GM18909 (cell line): Measurements from ENCODE around the gene RHOJ.
"Not testable (repeated sequence)": the region's sequence is repeated elsewhere in the genome, so short reads cannot be mapped to it uniquely, and the experiment has no call there.

Source experiments
- ATAC-seq: cut with Tn5 transposase; IDR thresholded peaks from one replicate; pipeline ENCODE4 v1.9.1; 2021; ENCODE audit warnings: mild to moderate bottlenecking; ENCODE audit not compliant: unreplicated experiment, poor library complexity

The RHOJ gene

DNA sequence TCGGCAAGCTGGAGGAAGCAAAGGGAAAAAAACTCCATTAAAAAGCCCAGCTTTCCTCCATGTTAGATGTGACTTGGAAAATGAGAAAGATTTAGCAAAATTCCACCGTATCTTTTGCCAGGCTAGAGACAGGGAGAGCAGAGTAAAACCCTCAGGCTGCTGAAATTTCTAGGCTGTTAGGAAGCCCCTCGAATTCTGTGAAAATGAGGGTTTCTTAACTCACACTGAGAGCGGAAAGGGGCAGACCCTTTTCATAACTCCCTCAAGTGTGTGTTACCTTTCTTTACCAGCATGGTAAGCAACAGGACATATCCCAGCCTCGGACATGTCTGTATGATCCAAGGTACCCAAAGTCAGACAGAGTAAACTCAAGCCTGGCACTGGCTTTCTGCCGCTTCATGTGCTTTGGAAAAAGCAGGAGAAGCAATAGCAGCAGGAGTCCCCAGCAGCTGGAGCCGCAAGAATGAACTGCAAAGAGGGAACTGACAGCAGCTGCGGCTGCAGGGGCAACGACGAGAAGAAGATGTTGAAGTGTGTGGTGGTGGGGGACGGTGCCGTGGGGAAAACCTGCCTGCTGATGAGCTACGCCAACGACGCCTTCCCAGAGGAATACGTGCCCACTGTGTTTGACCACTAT lies at the start of gene RHOJ:
Gene RHOJ, plus strand, starts transcription at position 37 of the 637 bp plus-strand sequence. Its CDS starts 427 bp downstream, at position 464.
- ATAC-seq: no peak

DNA sequence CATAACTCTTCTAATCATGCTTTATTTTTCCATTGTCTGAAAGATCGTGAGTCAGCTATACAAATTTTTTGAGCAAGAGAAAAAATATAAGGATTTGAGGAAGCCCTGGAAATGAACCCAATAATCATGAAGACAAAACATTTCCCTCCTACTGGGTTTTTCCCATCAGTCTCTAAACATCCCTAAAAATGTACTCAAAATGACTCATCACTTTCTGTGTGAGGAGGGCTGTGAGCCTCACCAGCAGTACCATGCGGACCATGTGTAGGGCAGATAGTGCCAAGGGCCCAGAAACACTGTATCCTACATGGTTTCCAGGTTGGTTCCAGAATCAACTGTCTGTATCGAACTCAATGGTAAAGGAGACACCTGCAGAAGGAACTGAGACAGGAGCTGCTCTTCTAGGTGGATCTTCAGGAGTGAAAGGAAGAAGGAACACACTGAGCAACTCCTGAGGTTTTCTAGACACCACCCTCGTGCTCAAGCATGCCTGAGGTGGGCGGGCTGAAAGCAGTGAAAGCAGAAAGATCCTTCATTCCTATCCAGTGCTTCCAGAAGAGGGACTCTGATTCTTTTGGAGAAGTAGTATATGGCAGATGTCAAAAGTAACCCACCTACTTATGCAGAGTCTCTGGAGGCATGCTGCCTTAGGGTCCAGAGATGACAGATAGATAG lies 48.6 kb upstream of the RHOJ start:
- no peak for ATAC-seq

DNA sequence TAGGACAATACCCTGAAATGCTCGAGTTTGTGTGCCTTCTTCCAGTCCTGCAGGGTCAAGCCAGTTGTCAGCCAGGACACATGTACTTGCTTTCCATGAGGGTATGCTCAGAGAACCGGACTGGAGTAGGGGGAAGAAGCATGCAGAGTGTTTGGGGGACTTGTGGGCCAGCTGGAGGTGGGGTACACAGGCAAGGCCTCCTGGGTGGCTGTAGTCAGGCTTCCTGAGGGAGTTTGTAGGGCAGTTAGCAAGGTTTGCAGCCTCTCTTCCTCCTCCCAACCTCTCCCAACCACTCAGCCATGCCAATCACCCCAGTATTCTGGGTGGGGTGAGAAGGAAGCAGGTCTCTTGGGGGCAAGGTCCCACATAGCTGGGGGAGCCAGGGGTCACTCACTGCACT lies 47.0 kb upstream of the RHOJ start:
- ATAC-seq: no peak

DNA sequence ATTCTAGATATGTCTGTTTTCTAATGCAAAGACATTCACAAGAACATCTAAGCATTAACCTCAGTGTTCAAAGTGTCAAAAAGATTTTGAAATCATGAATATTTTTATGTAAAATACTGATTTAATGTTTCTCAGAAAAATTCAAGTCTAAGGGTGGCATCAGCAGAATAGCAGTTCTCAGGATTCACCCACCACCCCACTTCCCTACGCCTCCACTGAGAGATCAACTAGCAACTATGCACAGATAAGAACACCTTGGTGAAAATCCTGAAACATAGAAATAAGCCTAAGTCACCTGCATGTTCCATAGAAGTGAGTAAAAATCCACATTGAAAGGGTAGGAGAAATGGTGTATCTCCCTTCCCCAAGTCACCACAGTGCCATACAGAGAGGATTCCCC lies 40.9 kb upstream of the RHOJ start:
- no peak for ATAC-seq

DNA sequence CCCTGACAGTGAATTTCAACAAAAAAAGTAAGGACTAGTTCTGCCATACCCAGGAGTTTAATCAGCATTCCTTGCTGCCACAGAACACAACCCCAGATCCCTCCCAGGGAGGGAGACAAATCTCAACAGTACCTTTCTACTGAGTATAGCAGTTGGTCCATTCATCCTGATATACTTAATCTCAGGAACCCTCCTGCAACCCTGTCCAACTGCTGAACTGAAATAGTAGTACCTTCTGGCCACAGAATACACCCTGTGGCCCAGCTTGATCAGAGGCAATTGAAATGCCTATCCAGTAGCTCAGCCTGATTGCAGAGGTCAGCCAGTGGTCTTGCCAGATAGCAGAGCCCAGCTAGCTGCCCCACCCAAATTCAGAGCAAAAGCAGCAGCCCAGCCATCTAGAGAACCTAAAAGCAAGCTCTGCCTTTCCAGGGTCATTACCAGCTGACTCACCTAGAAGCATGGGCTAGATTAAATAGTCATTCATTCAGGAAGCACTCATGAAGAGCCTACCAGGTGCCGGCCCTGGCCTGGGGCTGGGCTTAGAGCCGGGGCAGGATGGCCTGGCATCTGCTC lies 40.0 kb upstream of the RHOJ start:
- ATAC-seq: no peak

DNA sequence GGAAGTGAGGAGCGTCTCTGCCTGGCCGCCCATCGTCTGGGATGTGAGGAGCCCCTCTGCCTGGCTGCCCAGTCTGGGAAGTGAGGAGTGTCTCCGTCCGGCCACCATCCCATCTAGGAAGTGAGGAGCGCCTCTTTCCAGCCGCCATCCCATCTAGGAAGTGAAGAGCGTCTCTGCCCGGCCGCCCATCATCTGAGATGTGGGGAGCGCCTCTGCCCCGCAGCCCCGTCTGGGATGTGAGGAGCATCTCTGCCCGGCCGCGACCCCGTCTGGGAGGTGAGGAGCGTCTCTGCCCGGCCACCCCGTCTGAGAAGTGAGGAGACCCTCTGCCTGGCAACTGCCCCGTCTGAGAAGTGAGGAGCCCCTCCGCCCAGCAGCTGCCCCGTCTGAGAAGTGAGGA lies 39.0 kb upstream of the RHOJ start:
- ATAC-seq: not testable (repeated sequence)

DNA sequence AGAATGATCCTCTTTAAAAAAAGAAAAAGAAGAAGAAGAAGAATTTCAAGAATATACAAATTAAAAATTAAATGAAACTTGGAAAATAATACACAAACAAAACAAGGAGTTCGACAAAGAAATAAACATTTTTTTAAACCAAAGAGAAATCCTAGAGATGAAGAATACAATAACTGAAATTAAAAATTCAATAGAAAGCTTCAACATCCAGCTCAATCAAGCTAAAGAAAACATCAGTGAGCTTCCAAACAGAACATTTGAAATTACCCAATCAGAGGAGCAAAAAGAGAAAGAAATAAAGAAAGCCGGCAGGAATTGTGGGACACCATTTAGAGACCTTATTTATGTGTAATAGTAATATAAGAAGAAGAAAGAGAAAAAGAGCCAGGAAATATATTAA lies 37.2 kb upstream of the RHOJ start:
- no peak for ATAC-seq

DNA sequence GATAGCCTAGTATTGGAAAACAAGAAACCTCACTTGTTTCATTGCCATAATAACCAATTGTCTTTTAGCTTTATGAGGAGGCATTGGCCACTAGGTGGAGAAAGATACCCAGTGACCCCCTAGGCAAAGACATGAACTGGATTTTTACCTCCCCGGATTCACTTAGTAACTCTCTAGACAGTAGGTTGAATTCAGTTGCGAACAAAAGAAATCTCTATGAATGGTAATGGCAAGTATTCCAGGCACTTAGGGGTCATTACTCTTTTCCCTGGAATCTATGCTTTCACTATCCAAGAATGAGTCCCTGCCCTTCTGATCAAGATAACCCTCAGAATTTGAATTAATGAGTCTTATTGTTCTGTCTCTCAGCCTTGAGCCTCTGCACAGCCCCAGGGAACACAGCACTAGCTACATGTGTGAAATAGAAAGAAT lies 29.5 kb upstream of the RHOJ start:
- ATAC-seq: no peak

DNA sequence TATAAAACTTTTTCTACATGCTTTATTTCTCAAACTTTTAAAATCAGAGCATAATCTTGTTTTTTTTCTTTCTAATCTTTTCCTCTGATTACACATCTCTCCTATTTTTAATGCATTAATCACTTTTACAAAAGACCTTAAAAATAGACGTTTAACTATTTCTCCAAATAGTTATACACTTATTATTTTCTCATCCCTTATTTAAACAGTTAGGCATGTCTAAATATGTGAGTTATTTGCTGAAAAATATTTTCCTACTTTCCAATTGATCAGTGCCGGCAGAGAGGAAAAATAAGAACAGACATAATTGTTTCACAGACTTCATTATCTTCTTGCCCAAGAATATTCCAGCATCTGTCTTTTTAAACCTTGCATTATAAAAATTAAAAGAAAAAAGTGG lies 28.7 kb upstream of the RHOJ start:
- no peak for ATAC-seq

DNA sequence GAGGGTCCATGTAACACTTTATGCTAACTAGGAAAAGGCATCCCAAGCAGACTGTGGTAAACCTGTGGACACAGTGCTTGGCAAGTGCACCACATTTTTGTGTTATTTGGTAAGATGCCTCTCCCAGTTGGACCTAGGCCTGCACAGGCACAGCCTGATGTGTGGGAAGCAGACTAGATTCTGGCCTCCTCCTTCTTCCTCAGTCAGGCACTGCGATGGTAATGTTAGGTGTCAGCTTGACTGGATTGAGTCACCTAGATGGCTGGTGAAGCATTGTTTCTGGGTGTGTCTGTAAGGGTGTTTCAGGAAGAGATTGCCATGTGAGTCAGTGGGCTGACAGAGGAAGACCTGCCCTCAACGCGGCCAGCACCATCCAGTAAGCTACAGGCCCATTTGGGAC lies 25.3 kb upstream of the RHOJ start:
- ATAC-seq: no peak

DNA sequence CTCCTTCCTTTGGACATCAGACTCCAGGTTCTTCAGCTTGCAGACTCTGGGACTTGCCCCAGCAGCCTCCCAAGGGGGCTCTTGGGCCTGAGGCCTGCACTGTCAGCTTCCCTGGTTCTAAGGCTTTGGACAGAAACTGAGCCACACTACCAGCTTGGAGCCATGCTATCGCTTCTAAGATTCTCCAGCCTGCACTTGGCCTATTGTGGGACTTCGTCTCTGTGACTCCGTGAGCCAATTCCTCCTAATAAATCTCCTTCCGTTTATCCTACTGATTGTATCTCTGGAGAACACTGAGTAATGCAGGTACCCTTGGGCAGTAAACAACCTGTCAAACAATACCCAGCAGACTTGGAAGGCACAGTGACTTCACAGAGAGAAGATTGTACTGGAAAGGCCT lies 24.9 kb upstream of the RHOJ start:
- no peak for ATAC-seq

DNA sequence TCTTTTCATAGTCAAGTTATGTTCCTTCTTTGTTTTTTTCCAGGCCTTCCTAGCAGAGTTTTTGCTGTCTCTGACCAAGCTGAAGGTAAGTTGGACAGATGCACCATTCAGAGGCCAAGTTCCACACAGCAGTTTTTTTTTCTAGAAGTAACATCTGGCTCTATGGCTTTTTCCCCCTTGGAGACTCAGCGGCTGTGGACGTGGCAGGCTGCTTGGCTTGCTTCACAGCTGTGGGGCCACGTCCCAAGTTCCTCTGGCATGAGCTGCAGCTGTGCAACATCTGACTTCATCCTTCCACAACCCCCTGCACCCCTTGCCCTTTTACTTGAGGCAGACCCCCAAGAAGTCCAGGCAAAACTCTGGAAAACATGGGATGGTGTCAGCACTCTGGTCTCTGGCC lies 24.2 kb upstream of the RHOJ start:
- no peak for ATAC-seq

DNA sequence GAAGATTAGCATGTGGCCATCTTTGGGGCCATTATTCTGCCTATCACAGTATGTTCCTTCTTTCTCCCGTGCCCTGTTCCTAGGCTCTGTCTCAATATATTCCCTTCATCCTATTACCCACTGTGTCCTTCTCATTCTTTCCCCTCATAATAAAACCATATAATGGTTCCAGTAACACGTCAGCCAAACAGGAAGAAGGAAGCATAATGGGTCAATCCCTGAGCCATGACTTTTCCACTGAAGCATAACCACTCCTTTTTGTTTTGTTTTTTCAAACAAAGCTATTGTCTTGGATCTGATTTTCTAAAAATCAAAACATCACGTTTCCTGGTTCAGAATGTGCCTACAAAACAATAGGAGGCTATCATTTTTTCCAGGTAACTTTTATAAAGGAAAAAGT lies 21.3 kb upstream of the RHOJ start:
- no peak for ATAC-seq

DNA sequence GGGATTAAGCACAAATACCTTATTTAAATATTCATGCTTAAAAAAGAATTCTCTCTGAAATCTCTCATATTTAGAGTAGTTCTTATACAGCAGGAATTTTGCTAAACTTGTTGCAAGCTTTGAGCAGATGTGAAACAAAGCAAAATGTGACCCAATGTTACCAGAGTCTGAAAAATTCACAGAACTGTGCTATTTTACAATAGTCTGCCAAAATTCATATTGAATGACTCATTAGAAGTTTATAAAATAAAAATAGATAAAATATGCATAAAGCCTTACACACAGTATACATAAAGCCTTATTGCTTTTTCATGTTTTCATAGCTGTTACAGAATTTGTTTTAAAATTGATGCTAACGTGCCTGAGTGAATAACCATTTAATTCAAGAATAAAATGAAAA lies 17.8 kb upstream of the RHOJ start:
- no peak for ATAC-seq

DNA sequence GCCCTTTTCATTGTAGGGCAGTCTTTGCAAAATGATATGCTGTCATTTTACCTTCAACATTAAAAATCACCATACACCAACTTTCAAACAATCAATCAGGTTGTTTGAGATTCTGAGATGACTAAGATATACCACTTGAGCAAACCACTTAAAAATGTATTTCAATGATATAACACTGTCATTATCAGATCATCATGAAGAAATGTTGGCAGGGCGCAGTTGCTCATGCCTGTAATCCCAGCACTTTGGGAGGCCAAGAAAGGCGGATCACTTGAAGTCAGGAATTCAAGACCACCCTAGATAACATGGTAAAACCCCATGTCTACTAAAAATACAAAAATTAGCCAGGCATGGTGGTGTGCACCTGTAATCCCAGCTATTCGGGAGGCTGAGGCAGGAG lies 13.0 kb upstream of the RHOJ start:
- ATAC-seq: no peak

DNA sequence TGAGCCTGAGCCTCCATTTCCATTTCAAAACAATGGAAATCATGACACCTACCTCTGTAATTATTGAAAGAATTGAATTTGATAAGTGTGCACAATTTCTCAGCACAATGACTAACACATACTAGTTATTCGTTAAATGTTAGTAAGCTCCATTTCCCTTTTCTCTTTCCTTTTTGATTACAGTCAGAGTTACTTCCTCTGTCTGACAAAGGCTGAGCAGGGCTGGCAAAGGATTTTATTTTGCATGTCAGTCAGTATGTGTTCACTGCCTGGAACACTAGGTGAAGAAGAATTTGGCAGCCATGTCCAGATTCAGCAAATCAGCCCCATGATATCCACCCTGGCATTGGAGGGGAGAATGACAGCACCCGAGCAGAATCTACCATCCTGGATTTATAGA lies 12.2 kb upstream of the RHOJ start:
- ATAC-seq: no peak

DNA sequence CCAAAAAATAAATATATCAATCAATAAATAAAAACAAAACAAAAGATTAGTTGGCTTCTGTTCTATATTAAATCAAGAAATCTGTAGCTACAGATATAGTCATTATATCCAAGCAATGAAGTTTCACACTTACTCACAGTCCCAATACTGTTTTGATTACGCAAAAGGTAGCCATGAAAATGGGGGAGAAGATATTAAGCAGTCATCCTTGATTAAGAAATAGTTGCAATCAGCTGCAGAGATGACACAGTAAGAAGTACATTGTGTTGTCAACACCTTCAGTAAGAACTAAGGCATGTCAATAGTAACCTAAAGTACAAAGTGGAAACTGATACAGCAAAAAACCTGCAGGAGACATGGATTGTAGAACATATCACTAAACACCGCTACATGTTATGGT lies 11.0 kb upstream of the RHOJ start:
- ATAC-seq: no peak

DNA sequence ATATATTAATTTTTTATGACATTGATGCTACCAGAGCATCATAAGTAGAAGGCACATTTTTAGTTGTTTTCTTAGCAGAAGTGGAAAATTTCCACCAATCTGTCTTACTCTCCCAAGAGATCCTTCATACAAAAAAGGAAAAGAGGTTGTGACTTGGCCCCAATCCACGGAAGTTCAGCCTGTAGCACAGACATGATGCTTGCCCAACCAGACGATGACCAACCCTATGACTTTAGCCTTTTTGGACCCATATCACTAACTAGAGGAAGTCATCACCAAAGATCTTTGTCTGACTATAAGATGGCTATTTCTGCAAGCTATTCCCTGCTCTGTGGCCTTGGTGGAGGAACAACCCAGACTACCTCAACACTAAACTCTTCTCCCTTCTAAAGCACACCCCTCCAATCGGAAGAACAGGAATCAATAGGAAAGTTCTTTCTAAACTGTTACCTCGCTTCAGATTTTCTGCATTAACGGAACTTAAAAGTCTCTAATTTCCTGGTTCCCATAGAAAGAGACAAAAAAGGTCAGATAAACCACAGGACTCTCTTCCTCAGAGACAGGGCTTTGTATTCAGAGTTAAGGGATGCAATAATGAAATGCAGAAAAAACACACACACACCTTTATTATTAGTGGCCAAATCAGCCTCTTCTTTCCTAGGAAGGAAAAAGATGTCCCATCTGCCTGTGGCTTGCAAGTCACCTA lies 4.1 kb upstream of the RHOJ start:
- no peak for ATAC-seq

DNA sequence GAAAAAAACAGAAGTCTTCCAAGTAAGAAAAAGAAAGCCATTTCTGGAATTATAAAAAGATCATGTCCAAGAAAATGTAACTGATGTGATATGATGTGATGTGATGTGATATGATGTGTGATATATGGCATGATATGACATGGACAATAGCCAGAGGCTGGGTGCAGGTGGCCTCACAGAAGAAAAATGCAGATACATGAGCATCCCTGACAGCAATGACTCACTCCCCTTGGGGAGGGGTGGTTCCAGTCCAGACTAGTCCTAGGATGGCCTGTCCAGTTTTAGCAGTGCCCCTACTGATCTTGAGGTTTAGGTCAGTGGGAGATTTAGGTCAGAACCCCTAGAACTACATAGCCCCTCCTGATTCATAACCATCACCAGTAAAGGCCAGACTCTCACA lies 3.5 kb upstream of the RHOJ start:
- ATAC-seq: no peak

DNA sequence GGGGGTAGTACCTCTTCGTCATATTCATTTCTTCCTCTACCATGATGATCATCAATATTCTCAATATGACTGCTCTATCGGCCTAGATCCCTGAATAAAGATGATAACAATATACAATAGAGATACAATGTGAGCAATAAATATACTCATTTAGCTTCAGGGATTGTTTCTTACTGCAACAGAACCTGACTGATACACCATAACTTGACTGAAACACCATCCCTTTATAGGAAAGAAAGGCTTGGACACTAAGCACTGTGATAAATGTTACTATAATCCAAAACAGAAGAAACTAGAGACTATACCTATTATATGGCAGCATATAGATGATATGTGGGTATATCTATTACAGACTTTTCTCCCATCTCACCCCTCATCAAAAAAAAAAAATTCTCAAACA lies 1.2 kb upstream of the RHOJ start:
- ATAC-seq: no peak

DNA sequence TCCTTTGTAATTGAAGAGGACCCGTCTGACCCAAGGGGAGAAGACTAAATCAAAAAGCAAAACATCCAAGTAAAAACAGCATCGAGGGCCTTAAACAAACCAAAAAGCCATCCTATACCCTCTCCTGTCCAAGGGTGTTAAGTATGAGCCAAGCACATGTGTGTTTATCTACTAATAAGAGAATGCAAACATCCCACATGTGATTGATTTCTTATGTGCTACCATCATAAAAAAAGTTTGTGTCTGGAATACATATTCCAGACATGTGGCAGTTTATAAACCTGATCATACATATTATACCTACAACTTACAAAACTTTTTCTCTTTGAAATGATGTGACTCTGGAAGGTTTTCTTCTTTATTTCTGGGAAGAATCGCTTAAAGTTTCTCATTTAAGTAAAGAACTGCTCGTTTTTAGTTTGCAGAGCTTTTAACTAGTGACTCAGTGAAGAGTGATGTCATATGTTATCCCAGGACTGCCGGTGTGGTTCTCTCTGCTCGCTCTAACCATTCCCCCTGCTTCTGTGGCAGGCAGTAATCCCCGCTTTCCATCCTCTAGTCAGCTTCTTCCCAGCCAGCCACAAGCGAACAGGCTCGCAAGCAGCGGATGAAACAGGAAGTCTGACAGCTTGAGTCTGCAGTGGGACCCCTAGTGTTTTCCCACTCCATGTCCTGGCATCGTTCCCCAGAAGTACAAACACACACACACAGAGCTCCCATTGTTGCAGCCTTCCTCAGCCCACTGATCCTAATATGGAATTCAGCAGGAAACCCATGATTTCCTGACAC lies 431 bp upstream of the RHOJ start:
- ATAC-seq: no peak
